ENCODE data around the gene C18orf54.

The C18orf54 gene

GRCh38 chr18:54416436-54416835 is 58.7 kb downstream of the C18orf54 start (continued):
- no peak for TF ChIP-seq IKZF3 (tag by site-specific recombination; IDR thresholded peaks at IDR 0.05)
- TF ChIP-seq ZNF366 (tag by site-specific recombination; conservative IDR thresholded peaks at IDR 0.05) = no peak
- TF ChIP-seq ZNF157 (tag by site-specific recombination; IDR thresholded peaks at IDR 0.05) = no peak
- no peak for TF ChIP-seq ZNF335 (tag by site-specific recombination; conservative IDR thresholded peaks at IDR 0.05)
- TF ChIP-seq ZNF202 (tag by site-specific recombination; IDR thresholded peaks at IDR 0.05; ENCODE audit: borderline replicate concordance) = no peak
- TF ChIP-seq ZNF121 (tag by site-specific recombination; IDR thresholded peaks at IDR 0.05) = no peak
- TF ChIP-seq ZNF692 (tag by site-specific recombination; IDR thresholded peaks at IDR 0.05) = no peak

GRCh38 chr18:54423831-54424230 is 66.1 kb downstream of the C18orf54 start:
- Histone ChIP-seq H3K9me3 (ENCODE audit: control insufficient read depth, insufficient read depth, low read depth, low read length) (no peaks in the 10 kb centered on the region), H3K27ac (ENCODE audit: extremely low read depth, low read depth, low read length) (no peak overlapping the region), H3K4me3 (ENCODE audit: low read depth, low read length) (no peak overlapping the region), H3K36me3 (ENCODE audit: control insufficient read depth in 2 of 2, insufficient read depth in 1 of 2, low read length in 2 of 2) (no peaks in the 10 kb centered on the region), H3K4me1 (ENCODE audit: control insufficient read depth, insufficient read depth, low read length) (no peaks in the 10 kb centered on the region)
- TF ChIP-seq ZNF571 (tag by site-specific recombination; IDR thresholded peaks at IDR 0.05) (no peak), BCL11A (tag by site-specific recombination; IDR thresholded peaks at IDR 0.05; ENCODE audit: low read depth) (no peak), ZEB2 (tag by site-specific recombination; IDR thresholded peaks at IDR 0.05) (no peak), FEZF1 (tag by site-specific recombination; IDR thresholded peaks at IDR 0.05) (no peak), ZNF707 (tag by site-specific recombination; IDR thresholded peaks at IDR 0.05) (no peak), PRDM1 (tag by site-specific recombination; IDR thresholded peaks at IDR 0.05) (no peak), ZNF596 (tag by site-specific recombination; IDR thresholded peaks at IDR 0.05) (no peak), YY1 (tag by site-specific recombination; IDR thresholded peaks at IDR 0.05) (no peak), ZNF174 (tag by site-specific recombination; IDR thresholded peaks at IDR 0.05) (no peak), KLF9 (tag by site-specific recombination; IDR thresholded peaks at IDR 0.05; ENCODE audit: low read depth) (no peak), ZBTB21 (tag by site-specific recombination; IDR thresholded peaks at IDR 0.05) (no peak), ZNF48 (tag by site-specific recombination; IDR thresholded peaks at IDR 0.05) (no peak), TSHZ1 (tag by site-specific recombination; IDR thresholded peaks at IDR 0.05; ENCODE audit: borderline replicate concordance) (no peak)
- ChIA-PET POLR2A (no interaction called here), CTCF (interaction anchor here (1.7 kb wide), 1 partner anchor 21 kb away, joined by 8 read pairs; no protein-coding TSS in a partner anchor)

GRCh38 chr18:54426085-54426665 is 68.5 kb downstream of the C18orf54 start:
- no peak for TF ChIP-seq GLI4 (tag by site-specific recombination; IDR thresholded peaks at IDR 0.05)
- TF ChIP-seq ZFP41 (tag by site-specific recombination; IDR thresholded peaks at IDR 0.05; ENCODE audit: borderline replicate concordance) = no peak
- TF ChIP-seq ZNF292 (tag by site-specific recombination; IDR thresholded peaks at IDR 0.05; ENCODE audit: borderline replicate concordance, low read depth) = no peak
- TF ChIP-seq SP2 (tag by site-specific recombination; IDR thresholded peaks at IDR 0.05) = no peak
- TF ChIP-seq HIC1 (tag by site-specific recombination; IDR thresholded peaks at IDR 0.05) = no peak
- no peak for TF ChIP-seq ZNF529 (tag by site-specific recombination; IDR thresholded peaks at IDR 0.05; ENCODE audit: insufficient replicate concordance)
- no peak for TF ChIP-seq MEIS1 (CRISPR knock-in tag; IDR thresholded peaks at IDR 0.05; ENCODE audit: borderline replicate concordance)
- TF ChIP-seq TCF7L2 (IDR thresholded peaks at IDR 0.05; ENCODE audit: borderline replicate concordance, low read depth, low read length) = no peak
- no peaks in the 10 kb centered on the region for H3K9me3 ChIP-seq (ENCODE audit: control insufficient read depth, insufficient read depth, low read depth, low read length)
- H3K4me1 ChIP-seq (ENCODE audit: control insufficient read depth, insufficient read depth, low read length) = no peaks in the 10 kb centered on the region
- H3K36me3 ChIP-seq (ENCODE audit: control insufficient read depth in 2 of 2, insufficient read depth in 1 of 2, low read length in 2 of 2) = no peaks in the 10 kb centered on the region
- no peak overlapping the region for H3K4me3 ChIP-seq (ENCODE audit: low read depth, low read length)
- CTCF ChIA-PET = interaction anchor here (0.6 kb wide), 1 partner anchor 245 kb away, joined by 3 read pairs; no protein-coding TSS in a partner anchor
- POLR2A ChIA-PET = no interaction called here
- no peak overlapping the region for H3K27ac ChIP-seq (ENCODE audit: extremely low read depth, low read depth, low read length)

All from HEK293 (cell line).